CD8-positive, alpha-beta memory T cell (primary cell): ENCODE data around the gene GUCY1B1. TPM values are rescaled to one million over a fixed set of nuclear protein-coding genes. Genes with fewer than 3 reads are reported as not detected.
A peak's percentile ranks its signal among the peaks of the same experiment; 100 is the strongest.

Experiments
- CTCF ChIA-PET: fragments of 350-600 bp; sonication (Branson Sonifier 250); formaldehyde crosslinking; loops from one replicate; lab custom pipeline; 2021; ENCODE audit warnings: antibody characterized with exemption; lab: Charles Lee
- POLR2A ChIA-PET: fragments of 350-600 bp; sonication (Branson Sonifier 250); formaldehyde crosslinking; loops from one replicate; lab custom pipeline; 2021; ENCODE audit warnings: antibody characterized with exemption; lab: Charles Lee
- DNase-seq, 5 donors: peaks; one replicate each; pipeline versions ENCODE4 v3.0.0 to v3.0.0-alpha.2; 2020 to 2022; ENCODE audit warnings: mixed read lengths in 1 of 5
- H3K27ac ChIP-seq: one replicate; pipeline ENCODE4 v1.7.0; 2013; ENCODE audit warnings: low read depth, mild to moderate bottlenecking, low read length, moderate library complexity
- H3K27me3 ChIP-seq: 2 replicates; pipeline ENCODE4 v1.7.0; 2013; ENCODE audit warnings: low read length, mild to moderate bottlenecking; ENCODE audit not compliant: insufficient read depth, poor library complexity, severe bottlenecking
- H3K36me3 ChIP-seq: 2 replicates; pipeline ENCODE4 v1.7.0; 2013; ENCODE audit warnings: mild to moderate bottlenecking, low read length, moderate library complexity; ENCODE audit not compliant: insufficient read depth
- H3K4me1 ChIP-seq: 2 replicates; pipeline ENCODE4 v1.7.0; 2013; ENCODE audit warnings: mild to moderate bottlenecking, low read length, moderate library complexity; ENCODE audit not compliant: insufficient read depth
- H3K4me3 ChIP-seq: 2 replicates; pipeline ENCODE4 v1.7.0; 2013; ENCODE audit warnings: mild to moderate bottlenecking, low read length
- H3K9me3 ChIP-seq: 2 replicates; pipeline ENCODE4 v1.7.0; 2013; ENCODE audit warnings: mild to moderate bottlenecking, low read length
- H3K27ac Mint-ChIP-seq, 8 donors: one replicate each; pipeline ENCODE4 v1.8.0; 2020 to 2021; ENCODE audit warnings: mixed read lengths in 8 of 8, mild to moderate bottlenecking in 6 of 8, inconsistent platforms in 3 of 8, moderate library complexity in 3 of 8
- H3K27me3 Mint-ChIP-seq, 2 donors: one replicate each; pipeline ENCODE4 v1.8.0; 2020 to 2021; ENCODE audit warnings: mixed read lengths in 2 of 2, mild to moderate bottlenecking in 1 of 2, moderate library complexity in 1 of 2
- H3K36me3 Mint-ChIP-seq, 3 donors: one replicate each; pipeline ENCODE4 v1.8.0; 2020 to 2021; ENCODE audit warnings: mixed read lengths in 3 of 3, inconsistent platforms in 1 of 3, mild to moderate bottlenecking in 1 of 3
- H3K4me1 Mint-ChIP-seq, 3 donors: one replicate each; pipeline ENCODE4 v1.8.0; 2020 to 2021; ENCODE audit warnings: mixed read lengths in 3 of 3, inconsistent platforms in 1 of 3, mild to moderate bottlenecking in 1 of 3
- H3K4me3 Mint-ChIP-seq, 7 donors: one replicate each; pipeline ENCODE4 v1.8.0; 2020 to 2021; ENCODE audit warnings: mixed read lengths in 7 of 7, mild to moderate bottlenecking in 6 of 7, moderate library complexity in 4 of 7, inconsistent platforms in 2 of 7
- H3K9me3 Mint-ChIP-seq, 5 donors: one replicate each; pipeline ENCODE4 v1.8.0; 2020 to 2022; ENCODE audit warnings: mixed read lengths in 5 of 5, mild to moderate bottlenecking in 3 of 5, moderate library complexity in 2 of 5, inconsistent platforms in 1 of 5
- polyA plus RNA-seq: library from polyadenylated mRNA; unstranded; fragments of 300-500 nt; fragmentation: Illumina TruSeq; gene quantifications from one replicate; pipeline ENCODE4 v1.2.3, GENCODE V29; 2021
- total RNA-seq, 2 experiments: library from RNA; stranded (reverse); gene quantifications; one replicate each; pipeline ENCODE4 v1.2.3, GENCODE V29; 2021

Gene GUCY1B1
- total and polyA plus RNA-seq, 3 experiments from 2014 or later: 0.12 to 0.18 TPM; not detected in 1

- H3K4me1 ChIP-seq: no peaks in the 10 kb centered on the region
- CTCF ChIA-PET: no interaction called here
- no peak overlapping the region for H3K4me3 Mint-ChIP-seq
These were observed 9.8 kb upstream of the GUCY1B1 start for GRCh38 chr4:155749041-155749440.

DNA sequence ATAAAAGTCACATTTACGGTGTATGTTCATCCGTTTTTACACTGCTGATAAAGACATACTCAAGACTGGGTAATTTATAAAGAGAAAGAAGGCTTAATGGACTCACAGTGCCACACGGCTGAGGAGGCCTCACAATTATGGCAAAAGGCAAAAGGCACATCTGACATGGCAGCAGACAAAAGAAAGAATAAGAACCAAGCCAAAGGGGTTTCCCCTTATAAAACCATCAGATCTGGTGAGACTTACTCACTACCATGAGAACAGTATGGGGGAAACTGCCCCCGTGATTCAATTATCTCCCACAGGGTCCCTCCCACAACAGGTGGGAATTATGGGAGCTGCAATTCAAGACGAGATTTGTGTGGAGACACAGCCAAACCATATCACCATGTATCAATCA lies 7.3 kb upstream of the GUCY1B1 start:
- Histone ChIP-seq H3K4me3 (no peak overlapping the region), H3K27ac (no peak overlapping the region), H3K27me3 (no peaks in the 10 kb centered on the region), H3K9me3 (no peaks in the 10 kb centered on the region), H3K4me1 (no peaks in the 10 kb centered on the region), H3K36me3 (no peaks in the 10 kb centered on the region)
- H3K27me3 Mint-ChIP-seq: peaks cover 3 to 9% of the 10 kb centered on the region in 2 donors
- no peaks in the 10 kb centered on the region for H3K4me1 Mint-ChIP-seq
- no peak overlapping the region for H3K4me3 Mint-ChIP-seq
- ChIA-PET POLR2A (no interaction called here), CTCF (no interaction called here)
- H3K36me3 Mint-ChIP-seq: no peaks in the 10 kb centered on the region
- H3K27ac Mint-ChIP-seq: no peak overlapping the region
- no peaks in the 10 kb centered on the region for H3K9me3 Mint-ChIP-seq
- no peak for DNase-seq

More at GRCh38 chr4:155749041-155749440, 9.8 kb upstream of the GUCY1B1 start:
- H3K27me3 Mint-ChIP-seq: peaks cover 0 to 4% of the 10 kb centered on the region in 2 donors
- Histone ChIP-seq H3K27ac (no peak overlapping the region), H3K36me3 (no peaks in the 10 kb centered on the region), H3K9me3 (no peaks in the 10 kb centered on the region), H3K4me3 (no peak overlapping the region), H3K27me3 (no peaks in the 10 kb centered on the region)
- POLR2A ChIA-PET: no interaction called here
- no peaks in the 10 kb centered on the region for H3K4me1 Mint-ChIP-seq
- no peak for DNase-seq
- no peaks in the 10 kb centered on the region for H3K36me3 Mint-ChIP-seq
- H3K27ac Mint-ChIP-seq: no peak overlapping the region
- H3K9me3 Mint-ChIP-seq: no peaks in the 10 kb centered on the region

GRCh38 chr4:155757745-155758265 lies 1.0 kb upstream of the GUCY1B1 start:
- POLR2A ChIA-PET: no interaction called here
- no peak overlapping the region for H3K27ac Mint-ChIP-seq
- peaks cover 12 to 37% of the 10 kb centered on the region in 2 donors for H3K27me3 Mint-ChIP-seq

GRCh38 chr4:155759372-155760252 lies 791 bp downstream of the GUCY1B1 start:
- Histone ChIP-seq H3K27me3 (peaks cover 5% of the 10 kb centered on the region), H3K4me3 (no peak overlapping the region), H3K36me3 (no peaks in the 10 kb centered on the region), H3K9me3 (no peaks in the 10 kb centered on the region), H3K27ac (no peak overlapping the region), H3K4me1 (no peaks in the 10 kb centered on the region)
- peaks cover 14 to 37% of the 10 kb centered on the region in 2 donors for H3K27me3 Mint-ChIP-seq
- peaks cover 0 to 5% (median 0%) of the 10 kb centered on the region in 3 donors for H3K36me3 Mint-ChIP-seq
- H3K9me3 Mint-ChIP-seq: peaks cover 0 to 8% (median 5%) of the 10 kb centered on the region in 5 donors
- POLR2A ChIA-PET: no interaction called here
- no peak for DNase-seq
- peak overlapping the region in 2 of 7 donors; percentile 15 to 65 for H3K4me3 Mint-ChIP-seq
- CTCF ChIA-PET: no interaction called here
- H3K27ac Mint-ChIP-seq: no peak overlapping the region
- H3K4me1 Mint-ChIP-seq: peaks cover 2 to 8% (median 5%) of the 10 kb centered on the region in 3 donors

More at GRCh38 chr4:155757745-155758265, 1.0 kb upstream of the GUCY1B1 start:
- H3K4me1 Mint-ChIP-seq: peaks cover 2 to 8% (median 5%) of the 10 kb centered on the region in 3 donors
- no peaks in the 10 kb centered on the region for H3K36me3 ChIP-seq
- DNase-seq: no peak
- H3K36me3 Mint-ChIP-seq: peaks cover 0 to 5% (median 0%) of the 10 kb centered on the region in 3 donors
- H3K27ac ChIP-seq: no peak overlapping the region
- H3K9me3 ChIP-seq: no peaks in the 10 kb centered on the region
- no peak overlapping the region for H3K4me3 Mint-ChIP-seq
- peaks cover 0 to 8% (median 5%) of the 10 kb centered on the region in 5 donors for H3K9me3 Mint-ChIP-seq
- H3K27me3 ChIP-seq: peaks cover 5% of the 10 kb centered on the region
- H3K4me3 ChIP-seq: no peak overlapping the region
- no peaks in the 10 kb centered on the region for H3K4me1 ChIP-seq
- CTCF ChIA-PET: no interaction called here

- H3K4me3 Mint-ChIP-seq: no peak overlapping the region
- ChIA-PET POLR2A (no interaction called here), CTCF (no interaction called here)
- Histone ChIP-seq H3K4me1 (no peaks in the 10 kb centered on the region), H3K27ac (no peak overlapping the region), H3K9me3 (no peaks in the 10 kb centered on the region), H3K27me3 (peaks cover 5% of the 10 kb centered on the region), H3K36me3 (no peaks in the 10 kb centered on the region), H3K4me3 (no peak overlapping the region)
- peaks cover 0 to 5% (median 0%) of the 10 kb centered on the region in 3 donors for H3K36me3 Mint-ChIP-seq
- DNase-seq: no peak
- no peak overlapping the region for H3K27ac Mint-ChIP-seq
- H3K4me1 Mint-ChIP-seq: peaks cover 2 to 8% (median 5%) of the 10 kb centered on the region in 3 donors
- H3K27me3 Mint-ChIP-seq: peaks cover 11 to 33% of the 10 kb centered on the region in 2 donors
- peaks cover 0 to 8% (median 5%) of the 10 kb centered on the region in 5 donors for H3K9me3 Mint-ChIP-seq
These were observed 2.2 kb downstream of the GUCY1B1 start for GRCh38 chr4:155761047-155761446.

DNA sequence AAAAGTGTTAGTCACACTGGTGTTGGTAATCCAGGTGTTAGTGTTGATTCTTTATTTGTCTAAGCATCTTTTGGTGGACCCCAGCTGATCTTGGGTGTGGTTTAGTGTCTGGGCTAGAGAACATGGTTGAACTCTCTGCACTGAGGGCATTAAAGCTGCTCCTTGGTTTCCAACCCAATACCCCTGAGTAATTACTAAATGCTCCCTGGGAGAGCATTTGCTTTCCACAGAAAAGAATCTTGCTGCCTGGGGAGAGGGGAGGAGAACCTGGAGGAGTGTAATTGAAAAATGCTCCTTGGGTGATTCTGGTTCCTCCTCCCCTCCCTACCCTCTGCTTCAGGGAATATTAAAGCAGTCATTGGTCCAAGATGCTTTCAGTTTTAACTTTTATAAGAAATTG lies 3.1 kb downstream of the GUCY1B1 start:
- Mint-ChIP-seq H3K27ac (no peak overlapping the region), H3K36me3 (peaks cover 0 to 5% (median 0%) of the 10 kb centered on the region in 3 donors), H3K27me3 (peaks cover 11 to 30% of the 10 kb centered on the region in 2 donors), H3K4me1 (peaks cover 2 to 8% (median 5%) of the 10 kb centered on the region in 3 donors), H3K4me3 (no peak overlapping the region), H3K9me3 (peaks cover 0 to 6% (median 5%) of the 10 kb centered on the region in 5 donors)
- no peak for DNase-seq
- H3K36me3 ChIP-seq: no peaks in the 10 kb centered on the region
- H3K27ac ChIP-seq: no peak overlapping the region
- H3K4me3 ChIP-seq: no peak overlapping the region
- peaks cover 5% of the 10 kb centered on the region for H3K27me3 ChIP-seq
- ChIA-PET POLR2A (no interaction called here), CTCF (no interaction called here)
- H3K9me3 ChIP-seq: no peaks in the 10 kb centered on the region
- no peaks in the 10 kb centered on the region for H3K4me1 ChIP-seq

DNA sequence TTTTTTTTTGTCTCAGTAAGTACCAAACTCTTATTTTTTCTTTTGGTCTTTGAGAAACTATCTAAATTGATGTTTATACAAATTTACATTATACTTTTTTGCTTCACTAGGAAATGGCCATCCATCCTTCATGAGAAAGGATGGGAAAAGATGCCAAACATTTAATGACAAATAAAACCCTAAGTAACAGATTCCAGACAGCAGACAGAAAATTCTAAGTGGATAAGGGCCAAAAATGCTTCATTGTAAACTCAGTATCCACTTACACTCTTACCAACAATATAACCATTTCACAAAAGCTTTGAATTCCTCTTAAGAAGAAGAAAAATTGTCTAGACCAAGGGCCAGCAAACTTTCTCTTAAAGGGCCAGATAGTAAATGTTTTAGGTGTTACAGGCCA lies 3.5 kb downstream of the GUCY1B1 start:
- DNase-seq: no peak
- Histone ChIP-seq H3K36me3 (no peaks in the 10 kb centered on the region), H3K9me3 (no peaks in the 10 kb centered on the region), H3K4me1 (no peaks in the 10 kb centered on the region), H3K27ac (no peak overlapping the region), H3K4me3 (no peak overlapping the region), H3K27me3 (peaks cover 5% of the 10 kb centered on the region)
- CTCF ChIA-PET: no interaction called here
- Mint-ChIP-seq H3K4me3 (no peak overlapping the region), H3K27me3 (peaks cover 11 to 27% of the 10 kb centered on the region in 2 donors), H3K9me3 (peaks cover 0 to 5% (median 5%) of the 10 kb centered on the region in 5 donors), H3K27ac (no peak overlapping the region), H3K36me3 (peaks cover 0 to 5% (median 0%) of the 10 kb centered on the region in 3 donors), H3K4me1 (peaks cover 2 to 8% (median 5%) of the 10 kb centered on the region in 3 donors)
- POLR2A ChIA-PET: no interaction called here

- H3K4me3 ChIP-seq: no peak overlapping the region
- ChIA-PET POLR2A (no interaction called here), CTCF (no interaction called here)
- Mint-ChIP-seq H3K27ac (no peak overlapping the region), H3K4me3 (no peak overlapping the region), H3K9me3 (peaks cover 0 to 2% (median 0%) of the 10 kb centered on the region in 5 donors), H3K36me3 (no peaks in the 10 kb centered on the region), H3K27me3 (peaks cover 9 to 16% of the 10 kb centered on the region in 2 donors), H3K4me1 (peaks cover 0 to 6% (median 5%) of the 10 kb centered on the region in 3 donors)
- H3K9me3 ChIP-seq: no peaks in the 10 kb centered on the region
- H3K36me3 ChIP-seq: no peaks in the 10 kb centered on the region
- no peak overlapping the region for H3K27ac ChIP-seq
- DNase-seq: no peak
- no peaks in the 10 kb centered on the region for H3K4me1 ChIP-seq
- H3K27me3 ChIP-seq: peaks cover under 1% of the 10 kb centered on the region
These were observed 4.7 kb downstream of the GUCY1B1 start for GRCh38 chr4:155763551-155763950.
